ENCODE measurements around the gene LY6G6C.
A peak's percentile ranks its signal among the peaks of the same experiment; 100 is the strongest.

Gene LY6G6C

GRCh38 chr6:31741815-31742214, 20.3 kb upstream of the LY6G6C start:
- DNase-seq (ENCODE audit: low read depth in 2 of 2) = no peak

GRCh38 chr6:31740397-31741223, 19.1 kb upstream of the LY6G6C start:
- no peak for DNase-seq (ENCODE audit: low read depth in 2 of 2)

GRCh38 chr6:31739639-31740396, 18.3 kb upstream of the LY6G6C start, which contains the start of gene MSH5:
MSH5 (plus strand) TSS chr6:31740005; CDS start chr6:31740467, 462 bp downstream.
- DNase-seq (ENCODE audit: low read depth in 2 of 2) = peak; percentile 92 to 96

GRCh38 chr6:31737991-31738979, 16.7 kb upstream of the LY6G6C start:
- DNase-seq (ENCODE audit: low read depth in 2 of 2) = peak in 1 of 2 experiments; percentile 60

GRCh38 chr6:31737315-31737990, 15.9 kb upstream of the LY6G6C start:
- no peak for DNase-seq (ENCODE audit: low read depth in 2 of 2)

- DNase-seq (ENCODE audit: low read depth in 2 of 2) = no peak
Observed at GRCh38 chr6:31736768-31737314, 15.3 kb upstream of the LY6G6C start.

GRCh38 chr6:31736021-31736767, 14.6 kb upstream of the LY6G6C start, which contains the start of gene CLIC1:
CLIC1 (minus strand) TSS chr6:31736530; CDS start chr6:31736300, 230 bp downstream.
- DNase-seq (ENCODE audit: low read depth in 2 of 2) = peak; percentile 64 to 82

GRCh38 chr6:31734821-31735406, 13.4 kb upstream of the LY6G6C start:
- DNase-seq (ENCODE audit: low read depth in 2 of 2) = peak in 1 of 2 experiments; percentile 41

- DNase-seq (ENCODE audit: low read depth in 2 of 2) = no peak
Observed at GRCh38 chr6:31734247-31734820, 12.8 kb upstream of the LY6G6C start.

GRCh38 chr6:31733734-31734133, 12.2 kb upstream of the LY6G6C start:
- no peak for DNase-seq (ENCODE audit: low read depth in 2 of 2)

GRCh38 chr6:31732029-31732428, 10.5 kb upstream of the LY6G6C start:
- DNase-seq (ENCODE audit: low read depth in 2 of 2) = no peak

GRCh38 chr6:31730631-31731086, 9.1 kb upstream of the LY6G6C start:
- DNase-seq (ENCODE audit: low read depth in 2 of 2) = no peak

- peak in 1 of 2 experiments; percentile 53 for DNase-seq (ENCODE audit: low read depth in 2 of 2)
Observed at GRCh38 chr6:31729979-31730630, 8.6 kb upstream of the LY6G6C start.

- DNase-seq (ENCODE audit: low read depth in 2 of 2) = peak; percentile 46 to 76
Observed at GRCh38 chr6:31729515-31729978, 8.0 kb upstream of the LY6G6C start.

- DNase-seq (ENCODE audit: low read depth in 2 of 2) = no peak
Observed at GRCh38 chr6:31728767-31729514, 7.4 kb upstream of the LY6G6C start, which contains the start of gene DDAH2. DDAH2 (minus strand) TSS chr6:31729299; CDS start chr6:31729161, 138 bp downstream.

GRCh38 chr6:31727717-31728671, 6.4 kb upstream of the LY6G6C start:
- DNase-seq (ENCODE audit: low read depth in 2 of 2) = no peak

All from stimulated activated CD4-positive, alpha-beta T cell treated with anti-CD3 and anti-CD28 coated beads, Interleukin-12 subunit alpha, Interleukin-12 subunit beta, amount 100 ng/mL, for 24 hours (primary cell).